GM21576 (cell line): ENCODE data around the gene PDE2A.

Experiments
- ATAC-seq: cut with Tn5 transposase; IDR thresholded peaks from one replicate; pipeline ENCODE4 v1.9.1; 2021; ENCODE audit warnings: mild to moderate bottlenecking, moderate library complexity; ENCODE audit not compliant: unreplicated experiment

The PDE2A gene

GRCh38 chr11:72673943-72674828 is at the start of gene PDE2A:
PDE2A (minus strand) TSS chr11:72674422; CDS start chr11:72674207, 215 bp downstream.
- no peak for ATAC-seq

DNA sequence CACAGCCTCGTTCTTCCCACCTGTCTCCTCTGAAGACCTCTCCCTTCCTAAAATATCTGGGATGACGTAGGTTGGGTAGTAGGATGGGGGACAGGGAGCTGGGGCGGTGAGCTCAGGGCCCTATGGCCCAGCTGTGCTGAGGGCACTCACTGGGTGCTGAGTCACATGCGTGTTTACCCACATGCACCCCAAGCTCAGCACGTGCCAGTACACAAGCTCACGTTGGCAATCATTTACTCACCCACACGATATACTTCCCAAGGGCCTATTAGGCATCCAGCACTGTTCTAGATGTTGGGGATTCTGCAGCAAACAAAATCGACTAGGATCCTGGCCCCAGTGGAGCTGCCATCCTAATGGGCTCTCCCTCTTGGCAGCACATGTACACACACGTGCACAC is 49.3 kb upstream of the PDE2A start:
- no peak for ATAC-seq

DNA sequence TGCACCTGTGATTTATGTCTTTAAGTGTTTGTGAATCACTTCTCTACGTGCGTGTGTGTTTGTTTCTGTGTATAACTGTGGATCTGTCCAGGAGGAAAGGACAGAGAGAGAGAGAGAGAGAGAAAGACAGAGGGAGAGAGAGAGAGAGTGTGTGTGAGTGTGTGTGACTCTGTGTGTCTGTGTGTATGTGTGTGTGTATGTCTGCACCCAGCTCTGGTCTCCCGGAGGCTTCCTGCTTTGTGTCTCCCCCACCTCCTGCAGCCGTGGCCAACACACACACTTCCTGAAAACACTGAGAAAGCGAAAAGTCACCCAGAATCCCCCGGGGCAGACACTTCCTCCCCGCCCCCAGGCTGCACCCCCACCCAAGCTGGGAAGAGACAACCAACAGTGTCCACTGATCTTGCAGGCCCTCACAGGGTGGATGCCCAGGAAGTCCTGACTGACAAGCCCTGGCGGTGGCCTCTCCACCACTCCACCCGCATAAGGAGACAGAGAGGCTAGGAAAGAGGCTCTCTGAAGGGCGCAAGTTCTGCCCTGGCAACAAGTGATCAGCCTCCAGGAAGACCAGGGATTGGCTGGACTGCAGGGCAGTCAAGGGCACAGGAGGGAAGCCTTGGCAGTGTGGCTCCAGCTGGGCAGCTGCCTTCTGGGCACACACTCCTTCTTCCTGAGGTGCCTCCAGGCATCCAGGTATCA is 48.0 kb upstream of the PDE2A start:
- ATAC-seq = peak; percentile 64

- no peak for ATAC-seq
Observed at GRCh38 chr11:72721689-72722049, 47.4 kb upstream of the PDE2A start.

DNA sequence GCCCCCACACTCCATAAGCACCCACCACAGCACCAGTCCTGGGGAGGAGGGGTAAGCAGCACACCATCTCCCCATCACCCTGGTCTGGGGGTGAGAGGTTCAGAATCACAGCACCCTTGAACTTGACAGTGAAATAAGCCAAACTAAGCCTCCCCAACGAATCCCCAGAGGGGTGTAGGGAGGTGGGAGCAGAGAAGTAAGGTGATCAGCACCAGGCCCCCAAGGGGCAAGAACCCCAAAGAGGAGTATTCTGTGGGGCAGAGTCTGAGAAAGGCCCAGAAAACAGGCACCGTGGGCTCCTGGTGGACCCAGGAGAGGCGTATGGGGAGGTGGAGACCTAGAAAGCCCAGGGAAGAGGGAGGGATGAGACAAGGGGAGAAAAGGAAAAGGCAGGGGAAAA is 47.1 kb upstream of the PDE2A start:
- ATAC-seq = no peak

GRCh38 chr11:72720784-72721183 is 46.6 kb upstream of the PDE2A start:
- no peak for ATAC-seq

DNA sequence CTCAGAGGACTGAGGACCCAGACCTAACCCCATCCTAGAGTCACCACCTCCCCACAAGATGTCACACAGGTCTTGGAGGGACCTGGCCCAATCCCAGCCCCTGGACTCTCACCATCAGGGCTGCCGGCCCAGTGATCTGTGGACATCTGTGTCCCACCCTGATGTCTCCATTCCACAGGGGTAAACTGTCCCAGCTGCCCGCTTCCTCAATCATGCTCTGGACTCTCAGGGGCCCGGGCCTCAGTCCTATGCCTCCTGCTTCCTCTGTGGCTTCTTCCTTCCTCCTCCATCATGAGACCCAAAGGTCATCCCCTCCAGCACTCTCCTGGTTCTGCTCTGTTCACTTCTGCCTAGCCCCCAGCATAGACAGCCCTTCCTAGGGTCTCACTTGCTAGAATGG is 45.8 kb upstream of the PDE2A start:
- ATAC-seq = no peak

DNA sequence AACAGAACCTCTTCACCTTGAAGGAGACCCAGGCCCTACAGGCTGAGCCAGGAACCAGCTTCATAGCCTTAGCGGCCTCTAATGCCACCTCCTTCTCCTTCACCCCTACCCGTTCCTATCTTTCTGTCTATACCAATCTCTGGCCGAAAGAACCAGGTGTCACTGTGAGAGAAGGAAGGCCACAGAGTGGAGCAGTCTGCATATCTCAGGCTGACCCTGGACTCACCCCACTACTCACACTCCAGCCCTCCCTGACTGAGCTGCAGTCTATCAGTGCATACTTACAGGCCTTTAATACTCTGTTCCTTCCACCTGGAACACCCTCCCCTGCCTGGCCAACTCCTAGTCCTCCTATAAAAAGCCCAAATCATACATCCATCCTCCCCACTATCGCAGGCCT is 45.3 kb upstream of the PDE2A start:
- ATAC-seq = no peak

GRCh38 chr11:72719144-72719543 is 44.9 kb upstream of the PDE2A start:
- no peak for ATAC-seq

- no peak for ATAC-seq
Observed at GRCh38 chr11:72718101-72718501, 43.9 kb upstream of the PDE2A start.

DNA sequence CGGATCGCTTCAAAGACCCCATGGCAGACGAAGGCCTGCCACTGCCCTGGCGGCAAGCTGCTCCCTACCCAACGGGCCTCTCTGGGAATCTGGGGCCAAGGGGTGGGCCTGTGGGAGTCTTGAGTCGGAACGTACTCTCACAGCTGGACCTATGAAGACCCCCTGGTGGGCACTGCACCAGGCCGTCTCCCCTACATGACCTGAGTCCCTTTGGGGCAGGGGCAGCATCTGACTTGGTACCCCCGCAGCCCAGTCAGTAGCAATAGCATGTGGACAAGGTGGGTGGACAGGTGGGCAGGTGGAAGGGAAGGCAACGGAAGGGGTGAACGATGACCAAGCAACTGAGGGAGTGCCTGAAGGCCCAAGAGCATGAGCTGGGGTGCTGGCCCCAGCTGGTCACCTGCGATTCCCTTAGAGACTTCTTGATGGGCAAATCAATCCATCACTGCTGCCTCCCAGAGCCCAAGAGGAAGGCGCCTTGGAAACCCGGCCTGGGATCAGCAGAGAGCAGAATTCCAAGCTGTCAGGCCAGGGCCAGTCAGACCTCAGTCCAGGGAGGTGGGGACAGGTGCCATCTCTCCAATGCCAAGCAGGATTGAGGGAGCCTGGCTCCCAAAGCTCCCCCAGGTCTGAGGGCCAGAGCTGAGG is 42.7 kb upstream of the PDE2A start:
- no peak for ATAC-seq

DNA sequence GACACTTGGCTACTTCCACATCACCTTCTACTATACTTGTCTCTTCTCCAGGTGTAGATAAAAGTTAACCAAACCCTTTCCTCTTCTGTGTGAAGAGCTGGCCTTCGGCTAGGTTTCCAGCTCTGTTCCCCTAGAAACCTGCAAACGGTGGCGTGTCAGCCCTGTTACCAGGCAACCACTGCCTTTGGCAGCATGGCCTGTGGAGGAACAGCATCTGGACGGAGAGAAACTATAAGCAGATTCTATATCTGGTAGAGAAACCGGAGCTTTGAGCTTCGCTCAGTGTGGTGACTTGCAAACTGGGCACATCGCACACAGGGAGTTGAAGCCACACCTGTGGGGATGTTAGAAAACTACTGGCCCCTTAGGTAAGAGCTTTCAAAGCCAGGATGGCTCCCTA is 42.1 kb upstream of the PDE2A start:
- ATAC-seq = no peak

DNA sequence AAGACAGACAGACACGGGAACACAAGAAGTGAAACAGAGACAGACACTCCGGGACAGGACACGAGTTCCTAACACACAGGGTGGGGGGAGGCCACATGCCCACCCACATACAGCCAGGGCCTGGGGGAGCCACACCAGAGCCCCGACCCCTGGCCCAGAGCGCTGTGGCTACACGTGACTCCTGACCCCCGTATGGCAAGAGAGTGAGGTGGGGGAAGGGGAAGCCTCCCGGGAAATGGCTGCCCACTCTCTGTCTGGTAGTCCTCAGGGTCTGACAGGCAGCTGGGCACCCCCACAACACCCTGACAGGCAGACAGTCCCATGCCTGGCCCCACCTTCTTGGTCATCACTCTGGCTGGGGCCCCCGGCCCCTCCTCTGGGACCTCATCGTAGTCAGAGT is 38.6 kb upstream of the PDE2A start:
- ATAC-seq = no peak

GRCh38 chr11:72712168-72712751 is 38.0 kb upstream of the PDE2A start:
- no peak for ATAC-seq

- no peak for ATAC-seq
Observed at GRCh38 chr11:72711141-72711540, 36.9 kb upstream of the PDE2A start.

DNA sequence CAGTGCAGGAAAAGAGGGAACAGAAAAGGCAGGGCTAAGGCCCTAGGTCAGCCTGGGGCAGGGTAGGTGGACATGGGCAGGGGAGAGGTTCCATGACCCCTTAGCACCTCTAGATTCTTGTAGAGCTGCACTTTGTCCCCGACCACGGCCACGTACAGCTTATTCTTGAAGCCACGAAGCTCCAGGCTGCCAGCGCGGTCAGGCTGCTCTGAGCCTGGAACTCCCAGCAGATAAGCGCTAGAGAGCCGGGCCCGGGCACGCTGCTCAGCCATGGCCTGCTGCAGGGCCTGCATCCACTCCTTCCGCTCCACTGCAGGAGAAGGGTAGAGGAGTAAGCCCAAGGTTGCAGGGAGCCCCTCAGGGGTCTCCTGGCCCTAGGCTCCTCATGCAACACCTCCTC is 36.1 kb upstream of the PDE2A start:
- ATAC-seq = no peak

DNA sequence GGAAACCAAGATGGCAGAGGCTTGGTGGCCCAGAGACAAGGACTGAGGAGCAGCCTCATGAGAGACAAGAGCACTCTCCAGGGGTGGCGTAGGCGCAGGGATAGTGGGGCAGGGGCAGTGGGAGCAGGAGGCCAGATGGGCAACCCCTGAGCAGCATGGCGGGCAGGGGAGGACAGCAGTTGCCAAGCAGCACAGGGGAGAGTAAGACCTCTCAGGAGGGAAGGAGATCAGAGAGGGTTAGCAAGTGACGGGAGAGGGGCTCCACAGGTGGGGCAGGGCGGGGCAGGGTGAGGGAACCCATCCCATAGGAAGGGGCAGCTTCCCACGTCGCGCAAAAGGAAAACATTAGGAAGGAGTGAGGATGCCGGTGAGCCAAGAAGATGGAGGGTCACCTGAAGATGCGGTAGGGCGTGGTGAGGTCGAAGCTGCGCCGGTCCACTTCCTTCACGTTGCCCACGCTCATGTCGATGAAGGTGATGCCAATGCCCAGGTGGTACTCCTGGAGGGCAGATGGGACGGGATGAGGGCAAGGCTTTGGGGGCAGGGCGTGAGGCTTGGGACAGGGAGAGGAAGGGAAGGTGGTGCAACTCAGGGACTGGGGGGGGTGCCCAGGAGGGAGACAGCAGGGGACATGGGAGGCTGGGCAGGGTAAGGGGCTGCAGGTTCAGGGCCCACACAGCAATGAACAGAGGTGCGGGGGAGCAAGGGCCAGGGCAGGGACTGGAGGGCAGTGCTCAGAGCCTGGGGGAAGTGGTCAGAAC is 35.4 kb upstream of the PDE2A start:
- ATAC-seq = no peak

GRCh38 chr11:72707032-72707431 is 32.8 kb upstream of the PDE2A start:
- no peak for ATAC-seq

DNA sequence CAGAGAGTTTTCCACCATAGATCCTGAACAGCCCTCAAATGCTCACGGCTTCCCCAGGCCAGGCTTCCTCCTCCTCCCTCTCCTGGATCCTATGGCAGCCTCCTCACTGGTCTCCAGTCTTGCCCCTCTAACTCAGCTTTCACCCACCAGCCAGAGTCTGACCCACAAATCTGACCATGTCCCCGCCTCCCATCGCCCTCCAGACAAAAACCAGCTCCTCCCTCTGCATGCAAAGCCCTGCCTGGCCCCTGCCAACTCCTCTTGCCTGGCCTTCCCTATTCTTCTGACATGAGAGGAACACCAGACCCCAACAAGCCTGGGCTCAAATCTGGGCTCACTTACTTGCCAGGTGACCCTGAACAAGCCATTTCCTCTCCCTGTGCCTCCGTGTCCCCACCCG is 32.4 kb upstream of the PDE2A start:
- no peak for ATAC-seq

DNA sequence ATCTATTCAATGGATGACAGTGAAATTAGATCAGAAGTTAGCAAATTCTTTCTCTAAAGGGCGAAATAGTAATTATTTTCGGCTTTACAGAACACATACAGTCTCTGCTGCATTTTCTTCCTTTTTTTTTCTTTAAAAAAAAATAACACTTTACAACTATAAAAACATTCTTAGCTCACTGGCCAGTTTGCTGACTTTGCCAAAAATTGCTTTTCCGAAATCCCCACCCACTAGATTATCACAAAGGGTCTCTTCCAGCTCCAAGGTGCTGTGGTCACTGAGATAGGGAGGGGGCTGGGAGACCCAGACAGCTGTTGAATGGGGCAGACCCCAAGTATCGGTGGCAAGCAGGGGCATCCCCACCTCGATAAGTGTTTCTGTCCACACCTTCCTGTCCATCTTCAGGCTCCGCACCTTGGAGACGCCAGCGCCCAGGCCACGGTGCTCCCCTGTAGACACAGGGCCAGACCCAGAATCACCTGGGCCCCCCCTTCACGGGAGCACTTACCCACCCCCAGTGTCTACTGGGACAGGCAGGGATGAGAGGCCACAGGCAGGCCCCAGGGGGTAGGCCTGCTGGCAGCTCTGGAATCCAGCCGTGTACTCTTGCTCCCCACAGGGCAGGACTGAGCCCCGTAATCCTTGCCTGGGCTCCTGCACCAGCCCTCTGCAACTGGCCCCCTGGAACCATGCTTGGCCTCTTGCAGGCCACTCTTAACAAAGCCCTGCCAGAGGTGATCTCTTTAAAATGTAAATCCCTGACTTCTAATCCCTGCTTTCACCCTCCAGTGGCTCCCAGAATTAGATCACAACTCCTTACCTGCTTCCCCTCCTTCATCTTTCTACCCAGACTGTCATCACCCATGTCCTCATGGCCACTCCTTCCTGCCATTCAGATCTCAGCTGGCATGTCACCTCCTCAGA is 31.5 kb upstream of the PDE2A start:
- no peak for ATAC-seq
